Mucosa of rectum (tissue), 2 donors: Measurements from ENCODE around the gene CCR9.

Source experiments
- H3K27ac ChIP-seq, 2 donors: one replicate each; pipeline ENCODE4 v1.7.0; 2013; ENCODE audit warnings: inconsistent platforms in 2 of 2, low read depth in 2 of 2, low read length in 2 of 2
- H3K27me3 ChIP-seq, 2 donors: one replicate each; pipeline ENCODE4 v1.7.0; 2013; ENCODE audit warnings: low read length in 2 of 2; ENCODE audit not compliant: control insufficient read depth in 2 of 2, insufficient read depth in 2 of 2
- H3K36me3 ChIP-seq, 2 donors: one replicate each; pipeline ENCODE4 v1.7.0; 2013; ENCODE audit warnings: low read length in 2 of 2; ENCODE audit not compliant: control insufficient read depth in 2 of 2, insufficient read depth in 2 of 2
- H3K4me1 ChIP-seq, 2 donors: one replicate each; pipeline ENCODE4 v1.7.0; 2013; ENCODE audit warnings: low read length in 2 of 2, mild to moderate bottlenecking in 1 of 2; ENCODE audit not compliant: control insufficient read depth in 2 of 2, insufficient read depth in 2 of 2
- H3K4me3 ChIP-seq, 2 donors: one replicate each; pipeline ENCODE4 v1.7.0; 2013; ENCODE audit warnings: low read length in 2 of 2
- H3K9ac ChIP-seq, 2 donors: one replicate each; pipeline ENCODE4 v1.7.0; 2013; ENCODE audit warnings: low read length in 2 of 2, low read depth in 1 of 2, mild to moderate bottlenecking in 1 of 2
- H3K9me3 ChIP-seq, 2 donors: one replicate each; pipeline ENCODE4 v1.7.0; 2013; ENCODE audit warnings: low read length in 2 of 2; ENCODE audit not compliant: control insufficient read depth in 2 of 2
- donor health status: healthy.
- donor health status: Normal muscosa, but diverticular disease.

CCR9 gene

DNA sequence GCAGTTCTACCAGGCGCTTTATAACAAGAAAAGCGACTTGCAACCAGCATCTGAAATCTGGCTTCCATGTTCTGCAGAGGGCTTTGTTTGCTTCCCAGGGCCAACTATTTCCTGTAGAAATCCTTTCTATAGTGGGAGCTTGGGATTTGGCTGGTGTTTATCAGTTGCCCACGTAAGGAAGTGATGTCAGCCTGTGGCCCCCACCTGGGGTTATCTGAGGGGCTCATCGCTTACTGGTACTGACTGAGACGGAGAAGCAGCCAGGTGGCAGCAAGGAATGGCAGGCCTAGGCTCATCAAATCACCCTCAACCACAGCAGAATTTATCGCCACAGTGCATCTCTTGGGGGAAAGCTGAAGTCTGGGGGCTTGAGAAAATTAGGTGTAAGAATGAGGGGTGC lies 14.6 kb upstream of the CCR9 start:
- no peaks in the 10 kb centered on the region for H3K9me3 ChIP-seq
- no peak overlapping the region for H3K9ac ChIP-seq
- H3K27ac ChIP-seq: no peak overlapping the region
- no peaks in the 10 kb centered on the region for H3K27me3 ChIP-seq
- no peaks in the 10 kb centered on the region for H3K36me3 ChIP-seq
- no peak overlapping the region for H3K4me3 ChIP-seq
- no peaks in the 10 kb centered on the region for H3K4me1 ChIP-seq

DNA sequence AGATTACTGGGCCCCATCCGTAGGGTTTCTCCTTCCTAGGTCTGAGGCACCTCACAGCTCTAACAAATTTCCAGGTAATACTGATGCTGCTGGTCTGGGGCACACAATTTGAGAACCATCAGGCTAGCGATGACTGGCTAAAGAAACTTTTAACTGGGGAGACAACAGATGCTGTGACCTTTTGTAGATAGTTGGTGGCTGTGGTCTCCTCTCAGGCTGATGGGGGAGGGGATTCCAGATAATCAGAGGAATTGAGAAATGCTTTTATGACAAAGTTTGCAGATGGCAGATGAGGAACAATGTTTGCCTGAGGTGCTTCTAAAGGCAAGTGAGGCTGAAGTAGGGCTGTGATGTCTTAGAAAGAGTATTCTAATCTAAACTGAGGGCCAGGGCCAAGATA lies 13.8 kb upstream of the CCR9 start:
- Histone ChIP-seq H3K4me1 (no peaks in the 10 kb centered on the region), H3K9ac (no peak overlapping the region), H3K27me3 (no peaks in the 10 kb centered on the region), H3K9me3 (no peaks in the 10 kb centered on the region), H3K4me3 (no peak overlapping the region), H3K27ac (no peak overlapping the region), H3K36me3 (no peaks in the 10 kb centered on the region)

DNA sequence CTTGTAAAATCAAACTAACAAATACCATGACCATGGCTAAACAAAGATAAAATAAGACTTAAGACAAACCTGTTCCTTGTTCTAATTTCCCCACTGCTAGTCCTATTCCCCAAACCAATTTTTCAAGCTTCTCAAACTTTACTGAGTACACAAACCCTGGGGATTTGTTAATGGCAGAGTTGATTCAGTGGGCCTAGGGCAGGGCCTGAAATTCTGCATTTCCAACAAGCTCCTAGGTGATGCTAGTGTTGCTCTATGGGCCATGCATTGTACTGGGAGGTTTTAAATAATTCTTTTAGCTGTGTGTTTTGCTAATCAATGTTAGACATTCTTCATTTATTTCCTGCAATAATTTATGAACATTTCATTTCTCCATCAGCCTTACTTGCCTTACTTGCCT lies 13.3 kb upstream of the CCR9 start:
- H3K27me3 ChIP-seq: no peaks in the 10 kb centered on the region
- H3K4me3 ChIP-seq: no peak overlapping the region
- no peaks in the 10 kb centered on the region for H3K36me3 ChIP-seq

DNA sequence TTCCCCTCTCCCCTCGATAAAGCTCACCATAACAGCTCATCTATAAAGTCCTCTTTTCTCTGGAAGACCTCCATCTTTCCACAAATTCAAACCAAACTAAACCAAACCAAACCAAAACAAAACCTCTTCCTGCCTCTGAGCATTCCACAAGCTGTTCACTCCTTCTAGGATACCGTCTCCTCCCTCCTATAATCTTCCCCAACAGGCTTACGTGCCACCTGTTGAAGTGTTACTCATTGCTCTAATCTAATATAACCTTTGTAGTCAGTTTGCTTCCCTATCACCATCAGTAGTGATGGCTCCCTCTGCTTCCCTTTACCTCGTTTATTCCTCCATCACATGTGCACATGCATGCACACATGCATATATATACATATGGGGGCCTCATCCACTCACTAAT lies 12.7 kb upstream of the CCR9 start:
- Histone ChIP-seq H3K27ac (no peak overlapping the region), H3K27me3 (no peaks in the 10 kb centered on the region), H3K4me1 (no peaks in the 10 kb centered on the region), H3K4me3 (no peak overlapping the region), H3K9me3 (no peaks in the 10 kb centered on the region), H3K9ac (no peak overlapping the region), H3K36me3 (no peaks in the 10 kb centered on the region)

More for the DNA sequence above, 13.3 kb upstream of the CCR9 start:
- Histone ChIP-seq H3K9me3 (no peaks in the 10 kb centered on the region), H3K4me1 (no peaks in the 10 kb centered on the region), H3K9ac (no peak overlapping the region), H3K27ac (no peak overlapping the region)

DNA sequence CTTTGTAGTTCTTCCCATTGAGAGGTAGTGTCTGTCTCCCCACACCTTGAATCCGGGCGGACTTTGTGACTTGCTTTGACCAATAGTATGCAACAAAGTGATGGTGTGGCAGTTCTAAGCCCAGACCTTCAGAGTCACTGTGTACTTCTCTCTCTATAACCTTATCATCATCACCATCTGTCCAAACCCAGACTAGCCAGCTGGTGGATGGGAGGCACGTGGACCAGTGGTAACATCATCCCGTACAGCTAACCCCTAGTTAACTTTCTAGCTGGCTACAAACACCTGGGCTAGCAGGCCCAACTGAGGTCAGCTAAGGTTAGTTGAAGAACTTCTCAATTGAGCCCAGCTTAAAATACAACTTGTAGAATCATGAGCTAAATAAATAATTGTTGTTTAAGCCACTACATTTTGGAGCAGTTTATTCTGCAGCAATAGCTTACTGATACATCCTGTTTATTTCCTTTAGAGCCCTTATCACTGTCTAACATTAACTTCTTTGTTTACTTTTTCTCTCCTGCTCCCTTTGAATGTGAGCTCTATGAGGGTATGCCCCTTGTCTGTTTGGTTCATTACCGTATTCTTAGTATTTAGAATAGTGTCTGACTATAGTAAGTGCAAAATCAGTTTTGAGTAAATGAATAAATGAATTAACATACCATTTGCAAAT lies 11.5 kb upstream of the CCR9 start:
- H3K4me1 ChIP-seq: no peaks in the 10 kb centered on the region
- no peaks in the 10 kb centered on the region for H3K36me3 ChIP-seq
- H3K4me3 ChIP-seq: no peak overlapping the region
- H3K27ac ChIP-seq: no peak overlapping the region
- no peaks in the 10 kb centered on the region for H3K27me3 ChIP-seq
- no peaks in the 10 kb centered on the region for H3K9me3 ChIP-seq
- H3K9ac ChIP-seq: no peak overlapping the region

DNA sequence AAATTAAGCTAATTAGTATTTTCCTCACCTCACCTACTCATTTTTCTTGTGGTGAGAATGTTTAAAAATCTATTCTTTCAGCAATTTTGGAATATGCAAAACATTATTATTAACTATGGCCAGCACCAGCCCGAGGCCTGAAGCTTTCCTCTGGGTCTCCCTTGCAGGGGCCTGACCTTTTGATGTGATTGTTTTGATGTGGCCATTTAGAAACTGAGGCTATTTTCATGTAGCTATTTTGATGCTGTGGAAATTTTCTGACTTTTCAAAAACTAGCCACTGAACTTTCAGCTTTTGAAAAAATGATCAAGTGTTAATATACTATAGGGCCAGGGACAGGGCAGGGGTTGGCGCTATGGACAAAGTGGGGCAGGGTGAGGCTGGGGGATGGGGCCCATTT lies 8.2 kb upstream of the CCR9 start:
- no peaks in the 10 kb centered on the region for H3K27me3 ChIP-seq
- no peaks in the 10 kb centered on the region for H3K36me3 ChIP-seq
- no peak overlapping the region for H3K9ac ChIP-seq
- no peaks in the 10 kb centered on the region for H3K4me1 ChIP-seq
- H3K9me3 ChIP-seq: no peaks in the 10 kb centered on the region
- no peak overlapping the region for H3K27ac ChIP-seq
- no peak overlapping the region for H3K4me3 ChIP-seq

DNA sequence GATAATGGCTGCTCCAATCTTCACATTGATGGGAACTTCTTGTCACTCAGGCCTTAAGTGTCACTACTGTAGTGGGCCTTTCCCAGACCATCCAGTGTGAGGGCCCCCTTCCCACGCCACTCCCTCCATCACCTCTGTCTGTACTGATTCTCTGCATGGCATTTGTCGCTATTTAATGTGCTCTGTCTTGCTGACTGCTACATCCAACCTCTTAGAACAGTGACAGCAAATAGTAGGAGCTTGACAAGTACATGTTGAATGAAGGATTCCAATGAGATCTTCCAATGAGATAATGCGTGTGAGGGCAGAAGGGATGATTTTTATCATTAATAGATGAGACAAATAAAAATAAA lies 5.6 kb upstream of the CCR9 start:
- Histone ChIP-seq H3K4me3 (no peak overlapping the region), H3K4me1 (no peaks in the 10 kb centered on the region), H3K9me3 (no peaks in the 10 kb centered on the region), H3K27ac (no peak overlapping the region), H3K36me3 (no peaks in the 10 kb centered on the region), H3K9ac (no peak overlapping the region), H3K27me3 (no peaks in the 10 kb centered on the region)

DNA sequence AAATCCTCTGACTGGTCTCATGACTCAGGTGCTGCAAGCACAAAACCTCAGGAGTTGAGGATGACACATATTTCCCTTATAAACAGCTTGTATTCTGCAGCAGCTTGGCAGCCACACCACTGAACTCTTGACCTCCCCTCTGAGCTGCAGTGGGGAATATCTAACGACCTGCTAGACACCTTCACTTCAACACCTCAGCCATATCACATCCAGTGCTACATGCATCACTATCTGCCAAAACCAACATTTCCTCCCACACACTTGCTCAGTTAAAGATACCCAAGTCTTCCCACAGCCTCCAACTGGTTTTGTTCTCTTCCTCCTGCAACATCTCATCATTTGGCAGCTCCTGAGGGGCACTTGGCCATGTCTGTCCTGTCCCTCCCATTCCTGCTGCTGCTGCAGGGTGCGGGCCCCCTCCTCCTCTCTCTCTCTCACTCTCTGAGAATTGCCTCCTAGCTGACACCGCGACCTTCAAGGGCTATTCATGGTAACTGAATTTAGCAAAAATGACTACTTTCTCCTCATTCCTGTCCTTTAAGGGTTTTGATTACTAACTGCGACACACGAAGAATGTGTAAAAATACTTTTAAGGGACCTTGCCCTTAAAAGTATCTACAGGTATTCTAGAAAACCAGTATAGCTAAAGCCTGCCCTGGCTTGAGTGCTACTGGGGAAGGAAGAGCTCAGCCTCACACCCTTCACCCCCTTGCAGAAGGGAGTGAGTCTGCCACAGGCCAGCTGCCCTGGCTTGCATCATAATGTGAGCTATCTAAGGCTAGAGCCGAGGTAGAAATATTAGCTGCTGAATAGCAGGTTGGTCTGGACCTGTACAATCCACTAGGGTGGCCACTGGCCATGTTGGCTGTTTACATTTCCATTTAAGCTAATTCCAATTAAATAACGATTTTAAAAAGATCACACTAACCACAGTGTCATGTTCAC lies 5.0 kb upstream of the CCR9 start:
- Histone ChIP-seq H3K36me3 (no peaks in the 10 kb centered on the region), H3K27me3 (no peaks in the 10 kb centered on the region), H3K27ac (no peak overlapping the region), H3K9ac (no peak overlapping the region), H3K4me1 (no peaks in the 10 kb centered on the region), H3K4me3 (no peak overlapping the region), H3K9me3 (no peaks in the 10 kb centered on the region)

DNA sequence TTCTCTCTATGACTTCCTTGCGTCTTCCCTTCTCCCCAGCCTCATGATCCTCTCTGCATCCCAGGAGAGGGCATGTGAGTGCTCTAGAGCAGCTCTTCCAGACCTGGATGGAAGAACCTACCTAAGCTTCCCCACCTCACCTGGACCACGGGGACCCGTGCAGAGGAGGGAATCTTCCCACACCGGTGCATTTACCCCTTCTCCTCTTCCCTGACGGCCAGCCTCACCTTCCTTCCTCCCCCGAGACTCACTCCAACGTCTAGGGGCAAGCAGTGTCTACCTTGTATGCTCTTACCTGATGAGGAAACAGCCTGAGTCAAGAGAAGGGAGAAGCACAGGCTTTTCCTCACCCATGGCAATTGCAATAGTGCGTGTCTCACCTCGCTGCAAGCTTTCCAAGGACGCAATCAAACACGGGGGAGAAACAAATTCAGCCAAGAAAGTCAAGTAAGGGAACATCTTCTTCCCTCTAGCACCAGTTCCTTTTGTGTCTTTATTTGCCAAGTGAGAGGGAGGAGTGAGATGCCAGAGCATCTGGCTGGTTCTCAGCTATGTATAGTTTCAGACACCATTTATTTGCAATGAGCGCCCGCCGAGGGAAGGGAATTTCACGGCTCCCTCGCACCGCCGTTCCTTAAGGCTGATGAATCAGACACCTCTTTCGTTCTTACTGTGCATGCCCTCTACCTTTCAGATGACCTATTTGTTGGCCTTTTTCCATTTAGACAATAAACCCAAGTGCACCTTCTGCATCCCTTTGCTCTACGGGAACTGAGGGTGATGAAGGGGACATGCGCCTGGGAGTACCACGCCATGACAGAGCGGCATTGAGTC lies 1.8 kb upstream of the CCR9 start:
- no peak overlapping the region for H3K27ac ChIP-seq
- H3K9me3 ChIP-seq: no peaks in the 10 kb centered on the region
- H3K4me3 ChIP-seq: no peak overlapping the region
- no peak overlapping the region for H3K9ac ChIP-seq
- H3K4me1 ChIP-seq: no peaks in the 10 kb centered on the region
- H3K27me3 ChIP-seq: no peaks in the 10 kb centered on the region
- no peaks in the 10 kb centered on the region for H3K36me3 ChIP-seq

DNA sequence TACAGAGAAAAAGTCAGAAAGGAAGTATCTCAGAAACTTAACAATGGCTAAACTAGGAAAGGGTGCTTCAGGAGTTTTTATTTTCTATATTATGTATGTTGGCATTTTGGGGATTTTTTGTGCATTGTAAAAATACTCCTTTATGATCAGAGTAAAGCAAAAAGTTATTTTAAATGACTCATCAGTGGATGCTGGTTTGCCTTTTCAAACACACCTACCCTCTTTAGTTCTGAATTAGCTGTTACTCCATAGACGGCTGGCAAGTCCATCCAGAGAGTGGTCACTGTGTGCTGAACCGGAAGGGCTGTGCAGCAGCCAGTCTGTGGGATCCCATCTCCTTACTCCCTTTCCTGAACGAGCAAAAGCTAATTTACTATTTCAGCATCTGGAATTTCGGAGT lies 942 bp downstream of the CCR9 start:
- Histone ChIP-seq H3K27me3 (no peaks in the 10 kb centered on the region), H3K27ac (no peak overlapping the region), H3K36me3 (no peaks in the 10 kb centered on the region), H3K9ac (no peak overlapping the region), H3K9me3 (no peaks in the 10 kb centered on the region), H3K4me1 (peaks cover 0 to 5% of the 10 kb centered on the region in 2 donors), H3K4me3 (no peak overlapping the region)
